HG03066 (cell line): ENCODE data around the gene CFAP54.
"Not testable (repeated sequence)": the region's sequence is repeated elsewhere in the genome, so short reads cannot be mapped to it uniquely, and the experiment has no call there.

Experiments used
- ATAC-seq: cut with Tn5 transposase; IDR thresholded peaks from one replicate; pipeline ENCODE4 v1.9.1; 2021; ENCODE audit warnings: low read depth; ENCODE audit not compliant: unreplicated experiment

CFAP54 gene

GRCh38 chr12:96606134-96606533, 116.8 kb downstream of the CFAP54 start:
- no peak for ATAC-seq

GRCh38 chr12:96606644-96607043, 117.3 kb downstream of the CFAP54 start:
- ATAC-seq: no peak

GRCh38 chr12:96617178-96617577, 127.8 kb downstream of the CFAP54 start:
- no peak for ATAC-seq

GRCh38 chr12:96623155-96623554, 133.8 kb downstream of the CFAP54 start:
- no peak for ATAC-seq

GRCh38 chr12:96623656-96624217, 134.4 kb downstream of the CFAP54 start:
- no peak for ATAC-seq

GRCh38 chr12:96635844-96636243, 146.5 kb downstream of the CFAP54 start:
- ATAC-seq: no peak

- no peak for ATAC-seq
Measured at GRCh38 chr12:96636895-96637294, 147.5 kb downstream of the CFAP54 start.

GRCh38 chr12:96648923-96649322, 159.5 kb downstream of the CFAP54 start:
- no peak for ATAC-seq

GRCh38 chr12:96652870-96653269, 163.5 kb downstream of the CFAP54 start:
- ATAC-seq: no peak

- no peak for ATAC-seq
Measured at GRCh38 chr12:96658075-96658474, 168.7 kb downstream of the CFAP54 start.

- ATAC-seq: no peak
Measured at GRCh38 chr12:96669786-96670185, 180.4 kb downstream of the CFAP54 start.

- no peak for ATAC-seq
Measured at GRCh38 chr12:96670334-96670899, 181.0 kb downstream of the CFAP54 start.

- not testable (repeated sequence) for ATAC-seq
Measured at GRCh38 chr12:96675519-96675918, 186.1 kb downstream of the CFAP54 start.

- no peak for ATAC-seq
Measured at GRCh38 chr12:96677363-96677762, 188.0 kb downstream of the CFAP54 start.

GRCh38 chr12:96687719-96688118, 198.3 kb downstream of the CFAP54 start:
- ATAC-seq: no peak

GRCh38 chr12:96698521-96698920, 209.1 kb downstream of the CFAP54 start:
- no peak for ATAC-seq

GRCh38 chr12:96698965-96699364, 209.6 kb downstream of the CFAP54 start:
- no peak for ATAC-seq

GRCh38 chr12:96701856-96702255, 212.5 kb downstream of the CFAP54 start:
- no peak for ATAC-seq

GRCh38 chr12:96710127-96710745, 220.9 kb downstream of the CFAP54 start:
- no peak for ATAC-seq

GRCh38 chr12:96711364-96711763, 222.0 kb downstream of the CFAP54 start:
- no peak for ATAC-seq

GRCh38 chr12:96714199-96714598, 224.8 kb downstream of the CFAP54 start:
- ATAC-seq: no peak

- peak; percentile 92 for ATAC-seq
Measured at GRCh38 chr12:96719660-96720362, 230.4 kb downstream of the CFAP54 start.
